ENCODE results near the gene TBX10.

DNA sequence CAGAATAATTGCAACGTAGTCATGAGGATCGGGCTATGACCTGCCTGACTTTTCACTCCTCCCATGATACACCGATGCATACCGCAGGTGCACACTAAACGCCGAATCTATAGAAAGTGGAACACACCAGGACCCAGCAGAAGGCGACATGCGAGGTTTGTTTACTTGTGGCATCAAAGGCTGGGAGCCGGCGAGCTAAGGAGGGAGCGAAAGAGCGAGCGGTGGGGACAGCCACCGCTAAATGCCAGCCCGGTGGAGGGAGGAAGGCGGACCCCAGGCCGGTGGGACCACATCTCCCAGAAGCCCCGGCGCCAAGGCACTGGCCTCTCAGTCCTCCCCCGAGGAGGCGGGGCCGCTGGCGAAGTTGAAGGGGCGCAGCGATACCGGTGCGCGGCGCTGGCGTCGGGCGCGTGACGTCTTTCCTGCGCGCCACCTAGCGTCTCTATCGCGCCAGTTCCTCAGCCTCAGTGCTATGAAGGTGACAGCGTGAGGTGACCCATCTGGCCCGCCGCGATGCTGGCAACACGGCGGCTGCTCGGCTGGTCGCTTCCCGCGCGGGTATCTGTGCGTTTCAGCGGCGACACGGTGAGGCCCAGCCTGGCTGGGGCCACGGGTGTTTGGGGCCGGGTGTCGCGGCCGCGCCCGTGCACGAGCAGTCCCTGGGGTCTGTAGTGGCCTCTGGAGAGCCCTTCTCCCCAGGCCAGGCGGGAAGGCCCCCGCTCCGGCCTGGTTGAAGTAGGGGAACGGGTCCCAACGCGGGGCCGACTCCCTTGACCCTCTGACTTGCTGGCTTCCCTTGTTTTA is 32.9 kb downstream of the TBX10 start, which contains the start of gene NDUFV1:
- TF ChIP-seq GATA2 (IDR thresholded peaks at IDR 0.05; ENCODE audit: low read depth, low read length), result peak; percentile 25; the same call in 1 of the 2 replicates
- no peak for TF ChIP-seq GATA3 (IDR thresholded peaks at IDR 0.05; ENCODE audit: low read depth, low read length)
